Astrocyte (in vitro differentiated cells and primary cell): ENCODE results near the gene CCL28. TPM values are rescaled to one million over a fixed set of nuclear protein-coding genes. Genes with fewer than 3 reads are reported as not detected.

Experiments
- DNase-seq: peaks from one replicate; pipeline ENCODE4 v3.0.0-alpha.2; 2010; ENCODE audit warnings: low read depth
- FAIRE-seq: peaks from 2 replicates; lab custom pipeline; 2011; peaks lifted over from hg19 to GRCh38; lab: Jason Lieb, UNC
- H2AFZ ChIP-seq: 2 replicates; pipeline ENCODE4 v1.6.0; 2012; ENCODE audit warnings: low read depth, low read length, inconsistent platforms
- H3K27ac ChIP-seq: 2 replicates; pipeline ENCODE4 v1.5.1; 2011; ENCODE audit warnings: low read depth, low read length, inconsistent platforms
- H3K27me3 ChIP-seq: 2 replicates; pipeline ENCODE4 v1.6.0; 2011; ENCODE audit warnings: low read length, inconsistent platforms; ENCODE audit not compliant: insufficient read depth
- H3K36me3 ChIP-seq: 2 replicates; pipeline ENCODE4 v1.5.1; 2011; ENCODE audit warnings: low read length, inconsistent platforms; ENCODE audit not compliant: insufficient read depth
- H3K4me1 ChIP-seq: 2 replicates; pipeline ENCODE4 v1.5.1; 2011; ENCODE audit warnings: low read length, inconsistent platforms; ENCODE audit not compliant: insufficient read depth
- H3K4me2 ChIP-seq: 2 replicates; pipeline ENCODE4 v1.6.0; 2012; ENCODE audit warnings: low read length, inconsistent platforms
- H3K4me3 ChIP-seq: 2 replicates; pipeline ENCODE4 v1.5.1; 2011; ENCODE audit warnings: low read depth, mild to moderate bottlenecking, low read length, inconsistent platforms; ENCODE audit not compliant: insufficient read depth
- H3K79me2 ChIP-seq: 2 replicates; pipeline ENCODE4 v1.6.0; 2012; ENCODE audit warnings: mild to moderate bottlenecking, low read length, inconsistent platforms; ENCODE audit not compliant: insufficient read depth
- H3K9ac ChIP-seq: 2 replicates; pipeline ENCODE4 v1.6.0; 2012; ENCODE audit warnings: mild to moderate bottlenecking, low read length, inconsistent platforms
- H3K9me3 ChIP-seq: 2 replicates; pipeline ENCODE4 v1.5.1; 2012; ENCODE audit warnings: low read depth, mild to moderate bottlenecking, low read length, inconsistent platforms; ENCODE audit not compliant: insufficient read depth
- H4K20me1 ChIP-seq: 2 replicates; pipeline ENCODE4 v1.6.0; 2012; ENCODE audit warnings: low read length, inconsistent platforms; ENCODE audit not compliant: insufficient read depth
- H3K27ac Mint-ChIP-seq: one replicate; pipeline ENCODE4 v1.8.0; 2021; ENCODE audit warnings: mild to moderate bottlenecking, mixed read lengths; ENCODE audit not compliant: unreplicated experiment
- H3K27me3 Mint-ChIP-seq: one replicate; pipeline ENCODE4 v1.8.0; 2021; ENCODE audit warnings: low read depth, mixed read lengths; ENCODE audit not compliant: unreplicated experiment
- H3K36me3 Mint-ChIP-seq: one replicate; pipeline ENCODE4 v1.8.0; 2021; ENCODE audit warnings: low read depth, mixed read lengths; ENCODE audit not compliant: unreplicated experiment
- H3K4me1 Mint-ChIP-seq: one replicate; pipeline ENCODE4 v1.8.0; 2021; ENCODE audit warnings: low read depth, mixed read lengths; ENCODE audit not compliant: unreplicated experiment
- H3K4me3 Mint-ChIP-seq: one replicate; pipeline ENCODE4 v1.8.0; 2021; ENCODE audit warnings: mild to moderate bottlenecking, moderate library complexity, mixed read lengths; ENCODE audit not compliant: unreplicated experiment
- H3K9me3 Mint-ChIP-seq: one replicate; pipeline ENCODE4 v1.8.0; 2021; ENCODE audit warnings: mild to moderate bottlenecking, mixed read lengths; ENCODE audit not compliant: unreplicated experiment
- EZH2 ChIP-seq: IDR thresholded peaks from 2 replicates; pipeline ENCODE4 v1.6.1; 2012; ENCODE audit warnings: mild to moderate bottlenecking, low read length, inconsistent platforms; ENCODE audit not compliant: insufficient read depth
- total RNA-seq: library from RNA; stranded (reverse); gene quantifications from 2 replicates; pipeline ENCODE4 v1.2.1, GENCODE V29; 2021
- TF ChIP-seq, protein P1 (sequence below): IDR thresholded peaks from 2 replicates; pipeline ENCODE4 v1.5.1; 2011; ENCODE audit warnings: low read depth, mild to moderate bottlenecking, inconsistent platforms, low read length, moderate library complexity; ENCODE audit not compliant: insufficient read depth

The CCL28 gene
- total RNA-seq, 1 donor from 2014 or later = 0.16 TPM

DNA sequence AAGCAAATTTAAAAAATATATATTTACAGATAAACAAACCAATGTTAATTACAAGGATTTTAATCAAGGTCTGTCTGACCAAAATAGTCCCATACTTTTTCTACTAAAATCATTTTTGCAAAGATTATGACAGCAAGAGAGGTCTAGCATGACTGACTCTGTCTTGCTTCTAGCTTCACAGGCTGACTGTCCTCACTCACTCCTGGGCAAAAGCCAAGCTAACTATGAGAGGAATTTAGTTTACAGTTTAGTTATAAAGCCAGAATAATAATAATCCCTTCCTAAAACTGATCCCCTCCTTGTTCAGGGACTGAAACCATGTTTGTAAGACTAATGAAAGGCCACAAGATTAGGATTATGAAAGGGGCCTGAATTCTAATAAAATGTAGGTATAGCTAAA is 53.5 kb downstream of the CCL28 start:
- peaks cover 19% of the 10 kb centered on the region for H3K9me3 Mint-ChIP-seq
- DNase-seq (no peak), FAIRE-seq (no peak)
- Histone ChIP-seq H3K4me3 (no peak overlapping the region), H3K9ac (no peak overlapping the region), H3K4me1 (no peaks in the 10 kb centered on the region), H3K4me2 (no peak overlapping the region), H3K27ac (no peak overlapping the region), H3K9me3 (no peaks in the 10 kb centered on the region), H4K20me1 (no peaks in the 10 kb centered on the region), H2AFZ (no peak overlapping the region), H3K36me3 (no peaks in the 10 kb centered on the region), H3K79me2 (no peaks in the 10 kb centered on the region), H3K27me3 (no peaks in the 10 kb centered on the region)
- H3K36me3 Mint-ChIP-seq = no peaks in the 10 kb centered on the region
- no peak for TF ChIP-seq EZH2
- TF ChIP-seq, protein P1, sequence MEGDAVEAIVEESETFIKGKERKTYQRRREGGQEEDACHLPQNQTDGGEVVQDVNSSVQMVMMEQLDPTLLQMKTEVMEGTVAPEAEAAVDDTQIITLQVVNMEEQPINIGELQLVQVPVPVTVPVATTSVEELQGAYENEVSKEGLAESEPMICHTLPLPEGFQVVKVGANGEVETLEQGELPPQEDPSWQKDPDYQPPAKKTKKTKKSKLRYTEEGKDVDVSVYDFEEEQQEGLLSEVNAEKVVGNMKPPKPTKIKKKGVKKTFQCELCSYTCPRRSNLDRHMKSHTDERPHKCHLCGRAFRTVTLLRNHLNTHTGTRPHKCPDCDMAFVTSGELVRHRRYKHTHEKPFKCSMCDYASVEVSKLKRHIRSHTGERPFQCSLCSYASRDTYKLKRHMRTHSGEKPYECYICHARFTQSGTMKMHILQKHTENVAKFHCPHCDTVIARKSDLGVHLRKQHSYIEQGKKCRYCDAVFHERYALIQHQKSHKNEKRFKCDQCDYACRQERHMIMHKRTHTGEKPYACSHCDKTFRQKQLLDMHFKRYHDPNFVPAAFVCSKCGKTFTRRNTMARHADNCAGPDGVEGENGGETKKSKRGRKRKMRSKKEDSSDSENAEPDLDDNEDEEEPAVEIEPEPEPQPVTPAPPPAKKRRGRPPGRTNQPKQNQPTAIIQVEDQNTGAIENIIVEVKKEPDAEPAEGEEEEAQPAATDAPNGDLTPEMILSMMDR = no peak
- H3K4me1 Mint-ChIP-seq = no peaks in the 10 kb centered on the region
- H3K27me3 Mint-ChIP-seq = peaks cover 2% of the 10 kb centered on the region
- H3K27ac Mint-ChIP-seq = no peak overlapping the region
- H3K4me3 Mint-ChIP-seq = no peak overlapping the region

DNA sequence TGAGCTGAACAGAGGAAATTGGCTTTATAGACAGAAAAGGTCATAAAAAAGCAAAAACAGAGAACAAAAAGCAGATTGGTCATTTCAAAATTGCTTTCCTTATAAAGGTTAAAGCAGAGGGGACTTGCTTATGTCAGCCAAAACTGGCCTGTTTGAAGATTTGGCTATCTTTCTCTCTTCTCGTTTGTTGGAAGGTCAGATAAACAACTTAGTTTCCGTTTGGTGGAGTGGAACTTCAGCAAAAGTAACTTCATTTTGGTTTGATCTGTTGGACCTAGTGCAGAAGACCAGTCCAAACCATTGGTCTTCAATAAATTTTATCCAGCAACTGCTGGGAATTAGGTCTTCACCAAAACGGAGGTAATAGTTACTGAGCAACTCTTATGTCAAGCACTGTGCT is 53.9 kb downstream of the CCL28 start:
- H4K20me1 ChIP-seq = no peaks in the 10 kb centered on the region
- Mint-ChIP-seq H3K27ac (no peak overlapping the region), H3K4me3 (no peak overlapping the region), H3K27me3 (peaks cover 2% of the 10 kb centered on the region), H3K9me3 (peaks cover 19% of the 10 kb centered on the region), H3K4me1 (no peaks in the 10 kb centered on the region), H3K36me3 (no peaks in the 10 kb centered on the region)
- no peaks in the 10 kb centered on the region for H3K27me3 ChIP-seq
- DNase-seq = no peak
- no peak for FAIRE-seq
- no peak overlapping the region for H3K27ac ChIP-seq
- H3K4me2 ChIP-seq = no peak overlapping the region
- H3K9me3 ChIP-seq = no peaks in the 10 kb centered on the region
- no peak for TF ChIP-seq EZH2
- TF ChIP-seq, protein P1 = no peak
- H3K79me2 ChIP-seq = no peaks in the 10 kb centered on the region
- no peak overlapping the region for H3K4me3 ChIP-seq
- H3K9ac ChIP-seq = no peak overlapping the region
- H3K4me1 ChIP-seq = no peaks in the 10 kb centered on the region
- no peaks in the 10 kb centered on the region for H3K36me3 ChIP-seq
- no peak overlapping the region for H2AFZ ChIP-seq

DNA sequence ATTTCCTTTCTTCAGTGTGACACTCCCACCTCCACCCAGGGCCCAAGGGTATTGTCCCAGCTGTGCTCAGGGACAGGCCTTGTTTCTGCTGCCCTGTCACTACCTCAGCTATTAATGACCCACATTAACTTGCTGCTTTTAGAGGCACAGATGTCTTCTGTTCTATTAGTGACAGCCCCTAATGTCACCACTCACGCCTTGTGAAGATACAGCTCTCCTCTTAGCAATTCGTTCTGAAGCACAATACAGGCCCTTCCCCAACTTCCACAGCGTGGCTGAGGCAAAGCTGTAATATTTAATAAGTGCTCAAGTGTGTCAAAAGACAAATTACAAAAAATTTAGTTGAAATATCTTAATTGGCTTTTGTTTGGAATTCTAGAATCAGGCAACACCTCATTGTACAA is 54.3 kb downstream of the CCL28 start:
- H3K27ac ChIP-seq = no peak overlapping the region
- H2AFZ ChIP-seq = no peak overlapping the region
- H3K27me3 Mint-ChIP-seq = peaks cover 2% of the 10 kb centered on the region
- no peaks in the 10 kb centered on the region for H3K79me2 ChIP-seq
- DNase-seq (no peak), FAIRE-seq (no peak)
- H3K4me1 Mint-ChIP-seq = no peaks in the 10 kb centered on the region
- H3K36me3 ChIP-seq = no peaks in the 10 kb centered on the region
- no peak overlapping the region for H3K9ac ChIP-seq
- H3K27ac Mint-ChIP-seq = no peak overlapping the region
- H3K4me2 ChIP-seq = no peak overlapping the region
- H3K27me3 ChIP-seq = no peaks in the 10 kb centered on the region
- TF ChIP-seq, protein P1 = no peak
- TF ChIP-seq EZH2 = no peak
- H3K4me3 ChIP-seq = no peak overlapping the region
- H3K9me3 ChIP-seq = no peaks in the 10 kb centered on the region
- H3K36me3 Mint-ChIP-seq = no peaks in the 10 kb centered on the region
- H3K9me3 Mint-ChIP-seq = peaks cover 19% of the 10 kb centered on the region
- H3K4me3 Mint-ChIP-seq = no peak overlapping the region
- no peaks in the 10 kb centered on the region for H4K20me1 ChIP-seq
- H3K4me1 ChIP-seq = no peaks in the 10 kb centered on the region
